Gastrocnemius medialis (tissue), 4 donors: ENCODE results near the gene MED13L. TPM values are rescaled to one million over a fixed set of nuclear protein-coding genes. Genes with fewer than 3 reads are reported as not detected.

ENCODE experiments used
- ATAC-seq, 2 donors: fragments of 150-250 bp; one replicate each; pipeline ENCODE4 v1.9.1; 2016
- DNase-seq, 2 donors: peaks; one replicate each; pipeline ENCODE4 v3.0.0-alpha.2; 2019
- H3K27ac ChIP-seq, 4 donors: fragments of 200-600 bp; sonication (generic); 1 replicate in 1 of 4; 2 replicates in 3 of 4; pipeline ENCODE4 v1.5.1; 2016 to 2018; ENCODE audit warnings: mild to moderate bottlenecking in 2 of 4, moderate library complexity in 1 of 4
- H3K27me3 ChIP-seq, 3 donors: fragments of 200-600 bp; sonication (generic) in 2 of 3; 1 replicate in 1 of 3; 2 replicates in 2 of 3; pipeline versions ENCODE4 v1.5.1 to v1.6.0; 2016 to 2019; ENCODE audit warnings: mild to moderate bottlenecking in 1 of 3, moderate library complexity in 1 of 3
- H3K36me3 ChIP-seq, 2 donors: fragments of 200-600 bp; sonication (generic) in 1 of 2; one replicate each; pipeline ENCODE4 v1.5.1; 2017 to 2018
- H3K4me1 ChIP-seq, 2 donors: fragments of 200-600 bp; sonication (generic) in 1 of 2; one replicate each; pipeline ENCODE4 v1.5.1; 2016 to 2017; ENCODE audit warnings: mild to moderate bottlenecking in 2 of 2
- H3K4me3 ChIP-seq, 4 donors: fragments of 200-600 bp; sonication (generic) in 3 of 4; 1 replicate in 1 of 4; 2 replicates in 3 of 4; pipeline ENCODE4 v1.5.1; 2016 to 2019; ENCODE audit warnings: mild to moderate bottlenecking in 2 of 4
- H3K9me3 ChIP-seq, 3 donors: fragments of 200-600 bp; sonication (generic) in 2 of 3; 1 replicate in 1 of 3; 2 replicates in 2 of 3; pipeline ENCODE4 v1.5.1; 2016 to 2019
- POLR2A ChIP-seq, 2 donors: fragments of 450-650 bp; IDR thresholded peaks; one replicate each; pipeline ENCODE4 v1.6.1; 2017; ENCODE audit warnings: antibody characterized with exemption in 2 of 2, mild to moderate bottlenecking in 2 of 2, moderate library complexity in 2 of 2
- in situ Hi-C, 4 donors: fragments of 200-750 bp; cut with MboI; loops; one replicate each; pipeline versions ENCODE4 v1.15.0 to v1.8.0; 2017; ENCODE audit warnings: low sequenced_read_pairs in 4 of 4
- intact Hi-C: fragments of 100-400 bp; cut with DNase I; formaldehyde crosslinking; loops from one replicate; pipeline ENCODE4 v1.15.1; 2023; ENCODE audit warnings: low total_unique reads
- total RNA-seq, 4 donors: library from RNA; depleted of rRNA; stranded (reverse); fragments of >200 nt; gene quantifications; one replicate each; pipeline versions ENCODE4 v1.1.0 to v1.2.3, GENCODE V29; 2016
- TF ChIP-seq, protein P1 (sequence below), 5 experiments: fragments of 450-650 bp in 3 of 5; fragments of 200-600 bp in 2 of 5; sonication (generic) in 2 of 5; IDR thresholded peaks in 4 of 5; conservative IDR thresholded peaks in 1 of 5; 1 replicate in 4 of 5; 2 replicates in 1 of 5; pipeline ENCODE4 v1.5.1; 2016 to 2019; ENCODE audit warnings: antibody characterized with exemption in 5 of 5, mild to moderate bottlenecking in 3 of 5, moderate library complexity in 3 of 5

Gene MED13L
- total RNA-seq, 4 donors from 2014 or later: 59.5 to 92.6 (median 74.1) TPM

- in situ Hi-C loops (no loop called here), intact Hi-C loops (no loop called here)
- Histone ChIP-seq H3K4me3 (no peak overlapping the region), H3K27ac (no peak overlapping the region), H3K4me1 (no peaks in the 10 kb centered on the region), H3K27me3 (no peaks in the 10 kb centered on the region), H3K9me3 (no peaks in the 10 kb centered on the region), H3K36me3 (peaks cover 0 to 72% of the 10 kb centered on the region in 2 donors)
- ATAC-seq: no peak
- DNase-seq: no peak
- TF ChIP-seq POLR2A (IDR thresholded peaks at IDR 0.05): no peak
- TF ChIP-seq, protein P1, sequence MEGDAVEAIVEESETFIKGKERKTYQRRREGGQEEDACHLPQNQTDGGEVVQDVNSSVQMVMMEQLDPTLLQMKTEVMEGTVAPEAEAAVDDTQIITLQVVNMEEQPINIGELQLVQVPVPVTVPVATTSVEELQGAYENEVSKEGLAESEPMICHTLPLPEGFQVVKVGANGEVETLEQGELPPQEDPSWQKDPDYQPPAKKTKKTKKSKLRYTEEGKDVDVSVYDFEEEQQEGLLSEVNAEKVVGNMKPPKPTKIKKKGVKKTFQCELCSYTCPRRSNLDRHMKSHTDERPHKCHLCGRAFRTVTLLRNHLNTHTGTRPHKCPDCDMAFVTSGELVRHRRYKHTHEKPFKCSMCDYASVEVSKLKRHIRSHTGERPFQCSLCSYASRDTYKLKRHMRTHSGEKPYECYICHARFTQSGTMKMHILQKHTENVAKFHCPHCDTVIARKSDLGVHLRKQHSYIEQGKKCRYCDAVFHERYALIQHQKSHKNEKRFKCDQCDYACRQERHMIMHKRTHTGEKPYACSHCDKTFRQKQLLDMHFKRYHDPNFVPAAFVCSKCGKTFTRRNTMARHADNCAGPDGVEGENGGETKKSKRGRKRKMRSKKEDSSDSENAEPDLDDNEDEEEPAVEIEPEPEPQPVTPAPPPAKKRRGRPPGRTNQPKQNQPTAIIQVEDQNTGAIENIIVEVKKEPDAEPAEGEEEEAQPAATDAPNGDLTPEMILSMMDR (IDR thresholded peaks at IDR 0.05 in 4 of 5, conservative IDR thresholded peaks at IDR 0.05 in 1 of 5): no peak
Measured at GRCh38 chr12:115964214-115964613, 313.3 kb downstream of the MED13L start.

- TF ChIP-seq, protein P1 (IDR thresholded peaks at IDR 0.05 in 4 of 5, conservative IDR thresholded peaks at IDR 0.05 in 1 of 5): no peak
- no peak for TF ChIP-seq POLR2A (IDR thresholded peaks at IDR 0.05)
- peaks cover 0 to 70% of the 10 kb centered on the region in 2 donors for H3K36me3 ChIP-seq
- intact Hi-C loops (no loop called here), in situ Hi-C loops (no loop called here)
- DNase-seq (no peak), ATAC-seq (no peak)
- H3K4me3 ChIP-seq: no peak overlapping the region
- H3K27ac ChIP-seq: no peak overlapping the region
- H3K4me1 ChIP-seq: no peaks in the 10 kb centered on the region
- no peaks in the 10 kb centered on the region for H3K9me3 ChIP-seq
- H3K27me3 ChIP-seq: no peaks in the 10 kb centered on the region
Measured at GRCh38 chr12:115962216-115962615, 315.3 kb downstream of the MED13L start.

DNA sequence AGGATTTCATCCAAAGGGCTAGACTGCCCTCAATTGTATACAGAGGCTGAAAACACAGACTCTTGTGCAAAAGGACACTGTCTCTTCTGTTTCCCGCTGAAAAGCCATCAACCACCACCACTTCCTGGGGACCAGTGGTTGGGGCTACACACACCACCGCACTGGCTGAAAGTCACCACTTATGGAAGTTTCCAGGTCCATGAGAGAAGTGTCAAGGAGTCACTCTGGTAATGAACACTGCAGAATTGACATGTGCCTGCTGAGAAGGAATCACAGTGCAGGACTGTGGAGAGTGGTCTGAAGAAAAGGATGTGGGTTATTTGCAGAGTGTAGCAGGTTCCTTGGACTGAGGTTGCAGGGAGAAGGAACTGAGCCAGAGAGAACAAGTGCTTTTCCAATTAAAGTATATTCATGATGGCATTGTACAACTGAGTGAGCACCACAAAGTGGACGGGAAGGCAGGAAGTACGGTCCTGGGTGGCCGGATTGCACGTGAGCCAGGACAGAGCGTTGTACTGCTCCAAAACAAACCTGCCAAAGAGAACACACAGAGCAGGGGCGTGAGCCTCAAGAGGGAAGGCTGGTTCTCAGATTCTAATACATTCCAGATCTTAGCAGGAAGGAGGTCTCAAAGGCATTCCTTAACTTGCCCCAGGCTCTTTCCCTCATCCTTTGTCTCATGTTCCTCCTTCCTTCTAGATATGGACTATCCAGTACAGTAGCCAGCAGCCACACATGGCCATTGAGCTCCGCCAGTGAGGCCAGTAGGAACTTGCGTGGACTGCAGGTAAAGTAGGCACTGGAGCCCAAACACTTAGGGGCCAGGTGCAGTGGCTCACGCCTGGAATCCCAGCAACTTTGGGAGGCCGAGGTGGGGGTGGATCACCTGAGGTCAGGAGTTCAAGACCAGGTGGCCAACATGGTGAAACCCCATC is 316.4 kb downstream of the MED13L start:
- in situ Hi-C loops (no loop called here), intact Hi-C loops (no loop called here)
- Histone ChIP-seq H3K4me3 (no peak overlapping the region), H3K4me1 (no peaks in the 10 kb centered on the region), H3K36me3 (peaks cover 0 to 67% of the 10 kb centered on the region in 2 donors), H3K27ac (no peak overlapping the region), H3K9me3 (no peaks in the 10 kb centered on the region), H3K27me3 (no peaks in the 10 kb centered on the region)
- DNase-seq (no peak), ATAC-seq (no peak)
- TF ChIP-seq, protein P1 (IDR thresholded peaks at IDR 0.05 in 4 of 5, conservative IDR thresholded peaks at IDR 0.05 in 1 of 5): no peak
- TF ChIP-seq POLR2A (IDR thresholded peaks at IDR 0.05): no peak

DNA sequence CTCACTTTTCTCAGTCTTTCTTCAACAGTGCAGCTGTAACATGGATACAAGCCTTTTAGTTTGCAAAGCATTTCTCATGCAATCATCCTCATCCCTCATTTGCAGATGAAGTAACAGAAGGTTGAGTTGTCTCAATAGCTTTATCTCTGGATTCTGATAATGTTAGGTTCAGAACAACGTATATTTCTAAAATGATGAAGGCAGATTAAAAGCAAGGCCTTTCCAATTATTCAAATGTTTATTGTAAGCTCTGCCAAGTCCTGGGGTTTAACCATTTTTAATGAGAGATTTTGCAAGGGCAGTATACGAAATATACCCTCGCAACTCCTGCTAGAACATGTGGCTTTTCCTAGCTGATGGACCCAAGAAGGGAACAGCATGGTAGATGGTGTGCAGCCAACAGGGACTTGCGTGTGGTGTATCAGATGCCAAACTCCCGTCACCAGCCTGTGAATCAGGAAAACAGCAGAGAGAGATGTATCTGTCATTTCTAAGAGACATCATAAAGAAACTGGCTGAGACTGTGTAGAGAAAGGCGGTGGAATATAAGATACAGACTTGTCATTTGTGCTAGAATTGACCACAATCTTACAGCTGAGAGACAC is 319.7 kb downstream of the MED13L start:
- in situ Hi-C loops: no loop called here
- Histone ChIP-seq H3K4me3 (no peak overlapping the region), H3K4me1 (peaks cover 8% of the 10 kb centered on the region in 2 donors), H3K27me3 (no peaks in the 10 kb centered on the region), H3K27ac (no peak overlapping the region), H3K36me3 (peaks cover 0 to 37% of the 10 kb centered on the region in 2 donors), H3K9me3 (no peaks in the 10 kb centered on the region)
- DNase-seq (no peak), ATAC-seq (no peak)
- no peak for TF ChIP-seq POLR2A (IDR thresholded peaks at IDR 0.05)
- TF ChIP-seq, protein P1 (IDR thresholded peaks at IDR 0.05 in 4 of 5, conservative IDR thresholded peaks at IDR 0.05 in 1 of 5): no peak
- intact Hi-C loops: no loop called here
